K562 (cell line): Measurements from ENCODE around the gene GPD1L. TPM values are rescaled to one million over a fixed set of nuclear protein-coding genes. Genes with fewer than 3 reads are reported as not detected.

ENCODE experiments used
- ATAC-seq: fragments of 200-7000 bp; cut with Tn5 transposase; 3 replicates; pipeline ENCODE4 v1.9.1; 2020; ENCODE audit warnings: moderate library complexity
- BruUV-seq: library from RNA; stranded (reverse); fragments of 400-500 nt; replicated peaks from 2 replicates; lab custom pipeline; 2021; lab: Mats Ljungman, UMichigan
- CTCF ChIA-PET: fragments of 300-600 bp; formaldehyde crosslinking; extraction: SDS; loops from one replicate; lab custom pipeline; 2021; ENCODE audit warnings: low intra/inter-chr PET ratio; lab: Yijun Ruan, JAX
- POLR2A ChIA-PET: fragments of 300-600, 350-650 bp; sonication (Branson Sonifier 250); formaldehyde crosslinking; extraction: SDS; loops from one replicate; lab custom pipeline; 2021; ENCODE audit warnings: antibody characterized with exemption, inconsistent platforms; lab: Yijun Ruan, JAX
- DNase-seq, 4 experiments: peaks; one replicate each; pipeline versions ENCODE4 v3.0.0 to v3.0.0-alpha.2; 2011 to 2018; ENCODE audit warnings: low spot score in 3 of 4, mixed read lengths in 3 of 4; ENCODE audit errors: extremely low read depth in 1 of 4
- FAIRE-seq: peaks from 2 replicates; lab custom pipeline; 2011; peaks lifted over from hg19 to GRCh38; lab: Jason Lieb, UNC
- H2AFZ ChIP-seq: 2 replicates; pipeline ENCODE4 v1.6.0; 2011; ENCODE audit warnings: low read depth, low read length, control low read depth, inconsistent platforms
- H3K27ac ChIP-seq: fragments of 200-600 bp; 3 replicates; pipeline ENCODE4 v1.8.0; 2011; ENCODE audit warnings: low read depth, mild to moderate bottlenecking, control low read depth, inconsistent platforms, low read length, moderate library complexity, mixed read lengths; ENCODE audit errors: extremely low read depth
- H3K27me3 ChIP-seq, 2 experiments: fragments of 300-600 bp in 1 of 2; 2 replicates in 1 of 2; 3 replicates in 1 of 2; pipeline versions ENCODE4 v1.6.0 to v1.8.0; 2011; ENCODE audit warnings: inconsistent platforms in 2 of 2, low read length in 2 of 2, mild to moderate bottlenecking in 1 of 2, mixed read lengths in 1 of 2, moderate library complexity in 1 of 2; ENCODE audit not compliant: control insufficient read depth in 2 of 2, insufficient read depth in 2 of 2
- H3K36me3 ChIP-seq: fragments of 300-600 bp; 3 replicates; pipeline ENCODE4 v1.8.0; 2011; ENCODE audit warnings: mild to moderate bottlenecking, low read length, inconsistent platforms; ENCODE audit not compliant: control insufficient read depth, insufficient read depth
- H3K4me1 ChIP-seq, 2 experiments: fragments of 200-600 bp in 1 of 2; replicated peaks in 1 of 2; 2 replicates in 1 of 2; 3 replicates in 1 of 2; pipeline versions ENCODE4 v1.5.1 to v1.8.0; 2011; ENCODE audit warnings: inconsistent platforms in 2 of 2, low read length in 2 of 2, mild to moderate bottlenecking in 1 of 2, mixed read lengths in 1 of 2, moderate library complexity in 1 of 2; ENCODE audit not compliant: control insufficient read depth in 2 of 2, insufficient read depth in 2 of 2
- H3K4me2 ChIP-seq: 2 replicates; pipeline ENCODE4 v1.6.1; 2011; ENCODE audit warnings: low read length, control low read depth, inconsistent platforms, mixed read lengths; ENCODE audit not compliant: insufficient read depth
- H3K4me3 ChIP-seq: fragments of 200-600 bp; sonication (generic), shearing (Covaris generic); 2 replicates; pipeline ENCODE4 v1.5.1; 2016; ENCODE audit warnings: control low read depth, inconsistent platforms
- H3K79me2 ChIP-seq: fragments of 200-600 bp; 3 replicates; pipeline ENCODE4 v1.8.0; 2011; ENCODE audit warnings: low read length, inconsistent platforms; ENCODE audit not compliant: control insufficient read depth, insufficient read depth
- H3K9ac ChIP-seq, 2 experiments: 2 replicates each; pipeline versions ENCODE4 v1.6.0 to v1.6.1; 2011; ENCODE audit warnings: low read depth in 2 of 2, low read length in 2 of 2, control low read depth in 1 of 2, inconsistent platforms in 1 of 2, mild to moderate bottlenecking in 1 of 2, mixed read lengths in 1 of 2; ENCODE audit not compliant: insufficient read depth in 1 of 2
- H3K9me1 ChIP-seq: one replicate; pipeline ENCODE4 v1.6.0; 2011; ENCODE audit warnings: inconsistent platforms, mild to moderate bottlenecking, low read length, moderate library complexity; ENCODE audit not compliant: control insufficient read depth, insufficient read depth
- H3K9me3 ChIP-seq: replicated peaks from 2 replicates; pipeline ENCODE4 v1.5.1; 2011; ENCODE audit warnings: low read depth, low read length, inconsistent platforms; ENCODE audit not compliant: control insufficient read depth, insufficient read depth
- H4K20me1 ChIP-seq: replicated peaks from 2 replicates; pipeline ENCODE4 v1.6.1; 2011; ENCODE audit warnings: low read length, inconsistent platforms, mixed read lengths; ENCODE audit not compliant: control insufficient read depth, insufficient read depth
- DDX20 ChIP-seq: fragments of 450-650 bp; IDR thresholded peaks from 2 replicates; pipeline ENCODE4 v1.6.1; 2016; ENCODE audit warnings: missing genetic modification characterization, low read depth, mild to moderate bottlenecking, missing compliant biosample characterization, moderate library complexity
- E2F1 ChIP-seq: sonication (generic); formaldehyde crosslinking; IDR thresholded peaks from 2 replicates; pipeline ENCODE4 v1.8.1; 2023; ENCODE audit warnings: mild to moderate bottlenecking, missing genetic modification reagents, moderate library complexity
- NR4A1 ChIP-seq, 2 experiments: fragments of 250-450 bp in 1 of 2; fragments of 450-650 bp in 1 of 2; sonication (Bioruptor Pico) in 1 of 2; IDR thresholded peaks; 2 replicates each; pipeline versions ENCODE4 v1.4.0 to v1.6.1; 2016 to 2020; ENCODE audit warnings: mild to moderate bottlenecking in 2 of 2, missing compliant biosample characterization in 1 of 2, missing genetic modification characterization in 1 of 2, moderate library complexity in 1 of 2
- PTRF ChIP-seq: fragments of 450-650 bp; IDR thresholded peaks from 2 replicates; pipeline ENCODE4 v1.6.1; 2016; ENCODE audit warnings: mild to moderate bottlenecking, missing genetic modification characterization, missing compliant biosample characterization
- PTTG1 ChIP-seq: fragments of 450-650 bp; IDR thresholded peaks from 2 replicates; pipeline ENCODE4 v1.6.1; 2016; ENCODE audit warnings: low read depth, mild to moderate bottlenecking, missing genetic modification characterization, missing compliant biosample characterization
- in situ Hi-C: fragments of 300-500 bp; cut with MboI; formaldehyde crosslinking; loops from 4 replicates; pipeline ENCODE4 v1.15.0; 2018; ENCODE audit warnings: inconsistent platforms, mixed read lengths
- intact Hi-C: fragments of 100-400 bp; cut with micrococcal nuclease; formaldehyde crosslinking; loops from 2 replicates; pipeline ENCODE4 v1.14.2; 2022
- polyA plus RNA-seq, 8 experiments: library from polyadenylated mRNA; depleted of rRNA in 4 of 8; stranded (reverse) in 5 of 8; unstranded in 3 of 8; fragments of >200 nt; fragmentation: Nextera tagmentation in 2 of 8; fragmentation: Illumina TruSeq in 1 of 8; extraction: Ambion mirVana in 2 of 8; extraction: Trizol in 1 of 8; gene quantifications; 2 replicates each; pipeline versions ENCODE4 v1.2.1 to v1.2.3, GENCODE V29; 2011 to 2014; ENCODE audit warnings: inconsistent platforms in 1 of 8, missing spikeins in 1 of 8
- total RNA-seq, 7 experiments: library from RNA; depleted of rRNA in 6 of 7; stranded (reverse); fragments of >200 nt in 6 of 7; fragmentation: Illumina TruSeq in 2 of 7; extraction: Trizol in 2 of 7; gene quantifications; 2 replicates each; pipeline versions ENCODE4 v1.2.1 to v1.2.3, GENCODE V29; 2011 to 2021; ENCODE audit warnings: low replicate concordance in 1 of 7
- TF ChIP-seq, protein P1 (sequence below): fragments of 450-650 bp; conservative IDR thresholded peaks from 2 replicates; pipeline ENCODE4 v1.6.1; 2016; ENCODE audit warnings: missing genetic modification characterization, low read depth, mild to moderate bottlenecking, control low read depth, missing compliant biosample characterization

Gene GPD1L
- total and polyA plus RNA-seq, 9 of the 15 experiments (the other 6 are each of a cell fraction or from before 2014, with no cell fraction given), result 1.6 to 17.3 (median 12.3) TPM

- H3K9me1 ChIP-seq, result no peaks in the 10 kb centered on the region
Measured at GRCh38 chr3:32078864-32079263, 27.6 kb upstream of the GPD1L start.

More at GRCh38 chr3:32078864-32079263, 27.6 kb upstream of the GPD1L start:
- Histone ChIP-seq H4K20me1 (no peaks in the 10 kb centered on the region), H3K4me2 (no peak overlapping the region), H3K9me3 (no peaks in the 10 kb centered on the region), H3K4me1 (peaks cover 0 to 11% of the 10 kb centered on the region in 2 experiments; a peak in 3 of 5 replicates), H2AFZ (no peak overlapping the region), H3K9ac (no peak overlapping the region), H3K27ac (no peak overlapping the region), H3K27me3 (peaks cover 0 to 11% of the 10 kb centered on the region in 2 experiments; a peak in 2 of 5 replicates), H3K36me3 (no peaks in the 10 kb centered on the region), H3K79me2 (no peaks in the 10 kb centered on the region), H3K4me3 (no peak overlapping the region)
- FAIRE-seq, result no peak
- CTCF ChIA-PET, result no interaction called here
- BruUV-seq, result no TSS peak
- POLR2A ChIA-PET, result no interaction called here
- intact Hi-C loops, result no loop called here
- peak in 2 of 4 experiments; percentile 1 to 2 for DNase-seq
- ATAC-seq, result no peak
- in situ Hi-C loops, result no loop called here
- 0 out of 2 replicates have a peak, but pooled peaks have one; percentile 23 for TF ChIP-seq DDX20
- 0 out of 2 replicates have a peak, but pooled peaks have one; percentile 57 for TF ChIP-seq PTTG1
- no peak for TF ChIP-seq NR4A1 (CRISPR knock-in tag; IDR thresholded peaks at IDR 0.05)
- peak; percentile 76; the same call in 1 of the 2 replicates for TF ChIP-seq NR4A1 (tag; IDR thresholded peaks at IDR 0.05)
- 0 out of 2 replicates have a peak, but pooled peaks have one; percentile 39 for TF ChIP-seq PTRF (tag)
- TF ChIP-seq E2F1 (CRISPR knock-in tag), result no peak
- TF ChIP-seq, protein P1, sequence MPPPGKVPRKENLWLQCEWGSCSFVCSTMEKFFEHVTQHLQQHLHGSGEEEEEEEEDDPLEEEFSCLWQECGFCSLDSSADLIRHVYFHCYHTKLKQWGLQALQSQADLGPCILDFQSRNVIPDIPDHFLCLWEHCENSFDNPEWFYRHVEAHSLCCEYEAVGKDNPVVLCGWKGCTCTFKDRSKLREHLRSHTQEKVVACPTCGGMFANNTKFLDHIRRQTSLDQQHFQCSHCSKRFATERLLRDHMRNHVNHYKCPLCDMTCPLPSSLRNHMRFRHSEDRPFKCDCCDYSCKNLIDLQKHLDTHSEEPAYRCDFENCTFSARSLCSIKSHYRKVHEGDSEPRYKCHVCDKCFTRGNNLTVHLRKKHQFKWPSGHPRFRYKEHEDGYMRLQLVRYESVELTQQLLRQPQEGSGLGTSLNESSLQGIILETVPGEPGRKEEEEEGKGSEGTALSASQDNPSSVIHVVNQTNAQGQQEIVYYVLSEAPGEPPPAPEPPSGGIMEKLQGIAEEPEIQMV (tag), result peak; percentile 60; the same call in 1 of the 2 replicates
